HepG2 (cell line): ENCODE results near the gene BCL6. TPM values are rescaled to one million over a fixed set of nuclear protein-coding genes. Genes with fewer than 3 reads are reported as not detected.

ENCODE experiments used
- CBX1 ChIP-seq: IDR thresholded peaks from one replicate; pipeline ENCODE4 v1.6.1; 2016; ENCODE audit warnings: antibody characterized with exemption, low read depth
- CEBPG ChIP-seq: IDR thresholded peaks from 2 replicates; pipeline ENCODE4 v1.6.1; 2016
- ELF1 ChIP-seq: sonication (generic); formaldehyde crosslinking; IDR thresholded peaks from 2 replicates; pipeline ENCODE4 v1.4.0; 2020; ENCODE audit warnings: missing genetic modification reagents
- RNF2 ChIP-seq: fragments of 450-650 bp; conservative IDR thresholded peaks from 2 replicates; pipeline ENCODE4 v1.6.1; 2016; ENCODE audit warnings: low read depth
- SRY ChIP-seq: sonication (generic); formaldehyde crosslinking; IDR thresholded peaks from 2 replicates; pipeline ENCODE4 v1.8.0; 2022; ENCODE audit warnings: mild to moderate bottlenecking, missing genetic modification reagents
- TBX3 ChIP-seq: fragments of 450-650 bp; IDR thresholded peaks from 2 replicates; pipeline ENCODE4 v1.6.1; 2017; ENCODE audit warnings: antibody characterized with exemption, mild to moderate bottlenecking, inconsistent platforms, borderline replicate concordance
- THAP11 ChIP-seq: IDR thresholded peaks from 2 replicates; pipeline ENCODE4 v1.6.1; 2016; ENCODE audit warnings: missing biosample characterization, missing genetic modification reagents
- ZKSCAN1 ChIP-seq: fragments of 150-350 bp; IDR thresholded peaks from 2 replicates; pipeline ENCODE4 v1.6.1; 2014; ENCODE audit warnings: low read length
- ZNF468 ChIP-seq: sonication (generic); formaldehyde crosslinking; IDR thresholded peaks from 2 replicates; pipeline ENCODE4 v1.8.0; 2022; ENCODE audit warnings: mild to moderate bottlenecking, moderate library complexity, missing genetic modification reagents
- ZNF674 ChIP-seq: sonication (generic); formaldehyde crosslinking; IDR thresholded peaks from 2 replicates; pipeline ENCODE4 v1.5.0; 2020; ENCODE audit warnings: low read depth, mild to moderate bottlenecking, missing genetic modification reagents
- ZSCAN12 ChIP-seq: sonication (generic); formaldehyde crosslinking; IDR thresholded peaks from 2 replicates; pipeline ENCODE4 v1.9.0; 2021; ENCODE audit warnings: mild to moderate bottlenecking, missing genetic modification reagents
- polyA plus RNA-seq, 8 experiments: library from polyadenylated mRNA; depleted of rRNA in 3 of 8; stranded (reverse) in 7 of 8; unstranded in 1 of 8; fragments of >200 nt; fragmentation: Illumina TruSeq in 4 of 8; extraction: Trizol in 4 of 8; gene quantifications; 2 replicates each; pipeline versions ENCODE4 v1.2.1 to v1.2.3, GENCODE V29; 2011 to 2016; ENCODE audit warnings: low read depth in 4 of 8, missing spikeins in 1 of 8, mixed read lengths in 1 of 8; ENCODE audit not compliant: insufficient read depth in 1 of 8
- total RNA-seq, 5 experiments: library from RNA; depleted of rRNA; stranded (reverse); fragments of >200 nt; fragmentation: Illumina TruSeq; extraction: Trizol; gene quantifications; 2 replicates each; pipeline ENCODE4 v1.2.3, GENCODE V29; 2016; ENCODE audit warnings: low read depth in 1 of 5
- TF ChIP-seq, protein P1 (sequence below): sonication (generic); formaldehyde crosslinking; IDR thresholded peaks from 2 replicates; pipeline ENCODE4 v1.4.0; 2020; ENCODE audit warnings: mild to moderate bottlenecking, missing genetic modification reagents
- TF ChIP-seq, protein P2 (sequence below): sonication (generic); formaldehyde crosslinking; IDR thresholded peaks from 2 replicates; pipeline ENCODE4 v1.4.0; 2020; ENCODE audit warnings: missing genetic modification reagents
- TF ChIP-seq, protein P3 (sequence below): sonication (generic); formaldehyde crosslinking; IDR thresholded peaks from 2 replicates; pipeline ENCODE4 v1.4.0; 2020; ENCODE audit warnings: mild to moderate bottlenecking, missing genetic modification reagents

BCL6 gene
- total and polyA plus RNA-seq, 2 of the 13 experiments (the other 11 are each of a cell fraction or from before 2014, with no cell fraction given), result 21.2 to 53.7 TPM

DNA sequence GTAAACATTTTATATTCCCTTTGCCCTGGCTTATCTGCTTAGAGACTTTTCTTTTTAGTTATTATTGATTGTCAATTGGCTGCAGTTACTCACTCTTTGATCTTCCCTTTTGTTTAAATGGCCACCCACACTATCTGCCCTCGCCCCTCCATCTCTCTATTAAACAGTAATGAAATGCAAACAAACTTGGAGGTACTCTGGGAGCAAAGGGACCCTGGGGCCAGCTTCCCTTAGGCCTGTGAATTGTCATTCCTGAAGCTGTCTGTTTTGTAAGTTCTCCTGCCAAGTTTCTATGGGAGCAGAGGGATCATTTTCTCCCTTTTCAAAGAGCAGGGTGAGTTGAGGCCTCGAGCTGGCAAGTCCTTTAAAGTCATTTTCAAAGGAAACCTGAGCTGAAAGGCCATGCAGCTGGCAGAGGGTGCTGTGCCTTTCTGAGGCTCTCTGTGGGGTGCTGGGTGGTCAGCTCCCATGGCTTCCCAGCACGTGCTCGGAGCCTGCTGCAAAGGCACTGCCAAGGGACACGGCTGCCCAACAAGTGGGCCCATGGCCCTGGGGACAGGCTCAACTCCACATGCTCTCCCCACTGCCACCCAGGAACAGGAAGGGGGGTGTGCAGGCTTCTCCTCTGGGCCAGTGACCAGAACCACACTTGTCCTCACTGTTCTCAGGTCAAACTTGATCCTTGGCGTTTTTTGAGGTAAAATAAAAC, 25.5 kb downstream of the BCL6 start (continued):
- TF ChIP-seq, protein P1, sequence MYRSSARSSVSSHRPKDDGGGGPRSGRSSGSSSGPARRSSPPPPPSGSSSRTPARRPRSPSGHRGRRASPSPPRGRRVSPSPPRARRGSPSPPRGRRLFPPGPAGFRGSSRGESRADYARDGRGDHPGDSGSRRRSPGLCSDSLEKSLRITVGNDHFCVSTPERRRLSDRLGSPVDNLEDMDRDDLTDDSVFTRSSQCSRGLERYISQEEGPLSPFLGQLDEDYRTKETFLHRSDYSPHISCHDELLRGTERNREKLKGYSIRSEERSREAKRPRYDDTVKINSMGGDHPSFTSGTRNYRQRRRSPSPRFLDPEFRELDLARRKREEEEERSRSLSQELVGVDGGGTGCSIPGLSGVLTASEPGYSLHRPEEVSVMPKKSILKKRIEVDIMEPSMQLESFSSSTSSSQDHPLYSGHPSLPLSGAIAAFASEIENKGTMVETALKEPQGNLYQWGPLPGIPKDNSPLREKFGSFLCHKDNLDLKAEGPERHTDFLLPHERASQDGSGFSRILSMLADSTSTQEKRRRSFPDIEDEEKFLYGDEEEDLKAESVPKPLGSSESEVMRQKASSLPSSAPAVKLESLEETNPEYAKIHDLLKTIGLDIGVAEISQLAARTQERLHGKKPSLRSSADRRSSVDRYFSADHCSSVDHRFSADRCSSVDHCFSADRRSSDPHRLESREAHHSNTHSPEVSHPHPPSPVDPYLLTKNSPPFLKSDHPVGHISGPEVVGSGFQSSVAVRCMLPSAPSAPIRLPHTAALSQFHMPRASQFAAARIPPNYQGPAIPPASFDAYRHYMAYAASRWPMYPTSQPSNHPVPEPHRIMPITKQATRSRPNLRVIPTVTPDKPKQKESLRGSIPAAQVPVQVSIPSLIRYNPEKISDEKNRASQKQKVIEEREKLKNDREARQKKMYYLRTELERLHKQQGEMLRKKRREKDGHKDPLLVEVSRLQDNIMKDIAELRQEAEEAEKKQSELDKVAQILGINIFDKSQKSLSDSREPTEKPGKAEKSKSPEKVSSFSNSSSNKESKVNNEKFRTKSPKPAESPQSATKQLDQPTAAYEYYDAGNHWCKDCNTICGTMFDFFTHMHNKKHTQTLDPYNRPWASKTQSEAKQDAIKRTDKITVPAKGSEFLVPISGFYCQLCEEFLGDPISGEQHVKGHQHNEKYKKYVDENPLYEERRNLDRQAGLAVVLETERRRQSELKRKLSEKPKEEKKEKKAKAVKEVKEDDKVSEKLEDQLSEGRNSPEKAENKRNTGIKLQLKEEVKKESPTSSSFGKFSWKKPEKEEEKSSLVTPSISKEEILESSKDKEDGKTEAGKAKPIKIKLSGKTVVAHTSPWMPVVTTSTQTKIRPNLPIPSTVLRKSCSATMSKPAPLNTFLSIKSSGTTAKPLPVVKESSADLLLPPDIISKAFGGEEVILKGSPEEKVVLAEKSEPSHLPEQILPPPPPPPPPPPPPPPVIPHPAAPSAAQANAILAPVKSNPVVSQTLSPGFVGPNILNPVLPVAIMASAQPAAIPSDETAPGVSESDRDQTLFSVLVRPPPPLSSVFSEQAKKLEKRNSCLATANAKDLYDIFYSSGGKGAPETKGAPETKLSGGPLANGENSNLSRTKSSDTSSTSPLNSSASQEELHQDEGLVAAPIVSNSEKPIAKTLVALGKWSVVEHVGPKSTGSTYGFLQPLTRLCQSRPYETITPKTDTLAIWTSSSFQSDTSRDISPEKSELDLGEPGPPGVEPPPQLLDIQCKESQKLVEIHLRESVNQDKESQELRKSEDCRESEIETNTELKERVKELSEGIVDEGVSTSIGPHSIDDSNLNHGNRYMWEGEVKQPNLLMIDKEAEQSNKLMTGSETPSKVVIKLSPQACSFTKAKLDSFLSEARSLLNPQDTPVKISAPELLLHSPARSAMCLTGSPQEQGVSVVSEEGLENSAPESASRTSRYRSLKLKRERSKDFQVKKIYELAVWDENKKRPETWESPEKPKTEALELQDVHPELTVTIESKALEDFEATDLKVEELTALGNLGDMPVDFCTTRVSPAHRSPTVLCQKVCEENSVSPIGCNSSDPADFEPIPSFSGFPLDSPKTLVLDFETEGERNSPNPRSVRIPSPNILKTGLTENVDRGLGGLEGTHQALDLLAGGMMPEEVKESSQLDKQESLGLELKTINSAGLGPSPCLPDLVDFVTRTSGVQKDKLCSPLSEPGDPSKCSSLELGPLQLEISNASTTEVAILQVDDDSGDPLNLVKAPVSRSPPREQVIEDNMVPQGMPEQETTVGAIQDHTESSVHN (CRISPR knock-in tag), result no peak
- TF ChIP-seq ZNF674 (CRISPR knock-in tag), result no peak
- TF ChIP-seq THAP11, result peak; percentile 47; the same call in 1 of the 2 replicates
- TF ChIP-seq TBX3, result peak; percentile 59; the same call in 1 of the 2 replicates
- TF ChIP-seq, protein P2, sequence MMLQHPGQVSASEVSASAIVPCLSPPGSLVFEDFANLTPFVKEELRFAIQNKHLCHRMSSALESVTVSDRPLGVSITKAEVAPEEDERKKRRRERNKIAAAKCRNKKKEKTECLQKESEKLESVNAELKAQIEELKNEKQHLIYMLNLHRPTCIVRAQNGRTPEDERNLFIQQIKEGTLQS (CRISPR knock-in tag), result no peak
- TF ChIP-seq ZSCAN12 (CRISPR knock-in tag), result no peak
- TF ChIP-seq SRY, result peak; percentile 77; the same call in 1 of the 2 replicates
- no peak for TF ChIP-seq ZNF468 (CRISPR knock-in tag)
- no peak for TF ChIP-seq RNF2
- TF ChIP-seq ELF1, result no peak
- no peak for TF ChIP-seq CBX1
- TF ChIP-seq CEBPG, result no peak
- TF ChIP-seq ZKSCAN1, result no peak
- TF ChIP-seq, protein P3, sequence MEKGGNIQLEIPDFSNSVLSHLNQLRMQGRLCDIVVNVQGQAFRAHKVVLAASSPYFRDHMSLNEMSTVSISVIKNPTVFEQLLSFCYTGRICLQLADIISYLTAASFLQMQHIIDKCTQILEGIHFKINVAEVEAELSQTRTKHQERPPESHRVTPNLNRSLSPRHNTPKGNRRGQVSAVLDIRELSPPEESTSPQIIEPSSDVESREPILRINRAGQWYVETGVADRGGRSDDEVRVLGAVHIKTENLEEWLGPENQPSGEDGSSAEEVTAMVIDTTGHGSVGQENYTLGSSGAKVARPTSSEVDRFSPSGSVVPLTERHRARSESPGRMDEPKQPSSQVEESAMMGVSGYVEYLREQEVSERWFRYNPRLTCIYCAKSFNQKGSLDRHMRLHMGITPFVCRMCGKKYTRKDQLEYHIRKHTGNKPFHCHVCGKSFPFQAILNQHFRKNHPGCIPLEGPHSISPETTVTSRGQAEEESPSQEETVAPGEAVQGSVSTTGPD (CRISPR knock-in tag), result no peak
